Measurements from ENCODE around the gene DYSF.

The DYSF gene

GRCh38 chr2:71716697-71717624, 263.6 kb downstream of the DYSF start:
- no peak for DNase-seq

- no peak for DNase-seq
These were observed 265.3 kb downstream of the DYSF start for GRCh38 chr2:71718686-71719085.

GRCh38 chr2:71719520-71720282, 266.3 kb downstream of the DYSF start:
- DNase-seq, result no peak

GRCh38 chr2:71720283-71720560, 266.9 kb downstream of the DYSF start:
- DNase-seq, result no peak

GRCh38 chr2:71720596-71721361, 267.4 kb downstream of the DYSF start:
- no peak for DNase-seq

GRCh38 chr2:71721362-71721665, 268.0 kb downstream of the DYSF start:
- DNase-seq, result no peak

GRCh38 chr2:71721669-71722068, 268.3 kb downstream of the DYSF start:
- no peak for DNase-seq

GRCh38 chr2:71722286-71722685, 268.9 kb downstream of the DYSF start:
- DNase-seq, result no peak

- no peak for DNase-seq
These were observed 271.4 kb downstream of the DYSF start for GRCh38 chr2:71724793-71725192.

GRCh38 chr2:71725836-71726235, 272.5 kb downstream of the DYSF start:
- no peak for DNase-seq

GRCh38 chr2:71727562-71727961, 274.2 kb downstream of the DYSF start:
- no peak for DNase-seq

- DNase-seq, result no peak
These were observed 274.7 kb downstream of the DYSF start for GRCh38 chr2:71728036-71728435.

GRCh38 chr2:71730785-71731383, 277.5 kb downstream of the DYSF start:
- no peak for DNase-seq

GRCh38 chr2:71734620-71735019, 281.3 kb downstream of the DYSF start:
- DNase-seq, result no peak

- no peak for DNase-seq
These were observed 282.3 kb downstream of the DYSF start for GRCh38 chr2:71735676-71736075.

Measured in DMS153 (cell line).